K562 (cell line): Measurements from ENCODE around the gene GATAD2B. TPM values are rescaled to one million over a fixed set of nuclear protein-coding genes. Genes with fewer than 3 reads are reported as not detected.

ENCODE experiments used
- CBFA2T2 ChIP-seq: fragments of 450-650 bp; conservative IDR thresholded peaks from 2 replicates; pipeline ENCODE4 v1.6.1; 2017; ENCODE audit warnings: mild to moderate bottlenecking
- CHD2 ChIP-seq: IDR thresholded peaks from 2 replicates; pipeline ENCODE4 v1.6.1; 2011; ENCODE audit warnings: low read depth, low read length
- ERF ChIP-seq: fragments of 450-650 bp; formaldehyde crosslinking; IDR thresholded peaks from 2 replicates; pipeline ENCODE4 v1.4.0; 2020; ENCODE audit warnings: mild to moderate bottlenecking, mixed read lengths
- HDAC8 ChIP-seq: fragments of 450-650 bp; IDR thresholded peaks from 2 replicates; pipeline ENCODE4 v1.6.1; 2016; ENCODE audit warnings: mild to moderate bottlenecking, missing genetic modification characterization, moderate library complexity, missing compliant biosample characterization
- HLTF ChIP-seq: fragments of 450-650 bp; IDR thresholded peaks from 2 replicates; pipeline ENCODE4 v1.6.1; 2016
- KLF16 ChIP-seq: IDR thresholded peaks from 2 replicates; pipeline ENCODE4 v1.6.1; 2016; ENCODE audit warnings: antibody characterized with exemption
- SMARCA4 ChIP-seq: fragments of 450-650 bp; IDR thresholded peaks from 2 replicates; pipeline ENCODE4 v1.6.1; 2016
- SOX6 ChIP-seq: fragments of 450-650 bp; IDR thresholded peaks from 2 replicates; pipeline ENCODE4 v1.6.1; 2014; ENCODE audit warnings: mild to moderate bottlenecking
- SREBF1 ChIP-seq: fragments of 150-350 bp; IDR thresholded peaks from 2 replicates; pipeline ENCODE4 v1.6.1; 2014; ENCODE audit warnings: antibody characterized with exemption, low read depth, low read length, borderline replicate concordance
- ZBTB2 ChIP-seq: fragments of 450-650 bp; IDR thresholded peaks from 2 replicates; pipeline ENCODE4 v1.6.1; 2016; ENCODE audit warnings: antibody characterized with exemption
- ZC3H8 ChIP-seq: fragments of 450-650 bp; IDR thresholded peaks from 2 replicates; pipeline ENCODE4 v1.6.1; 2017
- ZNF280B ChIP-seq: fragments of 250-450 bp; sonication (Bioruptor Pico); IDR thresholded peaks from 2 replicates; pipeline ENCODE4 v1.5.1; 2021; ENCODE audit warnings: mild to moderate bottlenecking
- ZNF354B ChIP-seq: fragments of 250-450 bp; sonication (Bioruptor Pico); IDR thresholded peaks from 2 replicates; pipeline ENCODE4 v1.4.0; 2020
- ZNF384 ChIP-seq: IDR thresholded peaks from 2 replicates; pipeline ENCODE4 v1.6.1; 2012; ENCODE audit warnings: low read depth, low read length, improper control_type of control experiment
- ZNF707 ChIP-seq: fragments of 250-450 bp; sonication (Bioruptor Pico); conservative IDR thresholded peaks from 2 replicates; pipeline ENCODE4 v1.8.0; 2022; ENCODE audit warnings: inconsistent platforms, mild to moderate bottlenecking, moderate library complexity
- ZNF778 ChIP-seq: fragments of 450-650 bp; formaldehyde crosslinking; IDR thresholded peaks from 2 replicates; pipeline ENCODE4 v1.4.0; 2020; ENCODE audit warnings: mild to moderate bottlenecking, moderate library complexity
- polyA plus RNA-seq, 8 experiments: library from polyadenylated mRNA; depleted of rRNA in 4 of 8; stranded (reverse) in 5 of 8; unstranded in 3 of 8; fragments of >200 nt; fragmentation: Nextera tagmentation in 2 of 8; fragmentation: Illumina TruSeq in 1 of 8; extraction: Ambion mirVana in 2 of 8; extraction: Trizol in 1 of 8; gene quantifications; 2 replicates each; pipeline versions ENCODE4 v1.2.1 to v1.2.3, GENCODE V29; 2011 to 2014; ENCODE audit warnings: inconsistent platforms in 1 of 8, missing spikeins in 1 of 8
- total RNA-seq, 7 experiments: library from RNA; depleted of rRNA in 6 of 7; stranded (reverse); fragments of >200 nt in 6 of 7; fragmentation: Illumina TruSeq in 2 of 7; extraction: Trizol in 2 of 7; gene quantifications; 2 replicates each; pipeline versions ENCODE4 v1.2.1 to v1.2.3, GENCODE V29; 2011 to 2021; ENCODE audit warnings: low replicate concordance in 1 of 7
- TF ChIP-seq, protein P1 (sequence below): IDR thresholded peaks from 2 replicates; pipeline ENCODE4 v1.6.1; 2014; ENCODE audit warnings: antibody characterized with exemption
- TF ChIP-seq, protein P2 (sequence below): fragments of 450-650 bp; IDR thresholded peaks from 2 replicates; pipeline ENCODE4 v1.6.1; 2016; ENCODE audit warnings: borderline replicate concordance
- TF ChIP-seq, protein P3 (sequence below): sonication (generic); formaldehyde crosslinking; IDR thresholded peaks from 2 replicates; pipeline ENCODE4 v1.8.1; 2023; ENCODE audit warnings: mild to moderate bottlenecking, missing genetic modification reagents

Gene GATAD2B
- total and polyA plus RNA-seq, 9 of the 15 experiments (the other 6 are each of a cell fraction or from before 2014, with no cell fraction given): 1.5 to 40.2 (median 4.9) TPM

GRCh38 chr1:153922972-153923925 lies at the start of gene GATAD2B (continued):
- TF ChIP-seq ZBTB2 (peak; percentile 73; the same call in 1 of the 2 replicates), ZNF280B (CRISPR knock-in tag) (no peak), ZNF354B (CRISPR knock-in tag) (no peak), CHD2 (peak; percentile 86), ZNF778 (CRISPR knock-in tag) (no peak), SREBF1 (no peak), ERF (CRISPR knock-in tag) (0 out of 2 replicates have a peak, but pooled peaks have one; percentile 1), HDAC8 (tag) (no peak), ZNF707 (CRISPR knock-in tag) (no peak), CBFA2T2 (no peak), SOX6 (peak; percentile 40; the same call in 1 of the 2 replicates), SMARCA4 (0 out of 2 replicates have a peak, but pooled peaks have one; percentile 35), ZC3H8 (no peak), HLTF (no peak), ZNF384 (peak; percentile 85), KLF16 (peak; percentile 44; the same call in 1 of the 2 replicates)
- TF ChIP-seq, protein P1, sequence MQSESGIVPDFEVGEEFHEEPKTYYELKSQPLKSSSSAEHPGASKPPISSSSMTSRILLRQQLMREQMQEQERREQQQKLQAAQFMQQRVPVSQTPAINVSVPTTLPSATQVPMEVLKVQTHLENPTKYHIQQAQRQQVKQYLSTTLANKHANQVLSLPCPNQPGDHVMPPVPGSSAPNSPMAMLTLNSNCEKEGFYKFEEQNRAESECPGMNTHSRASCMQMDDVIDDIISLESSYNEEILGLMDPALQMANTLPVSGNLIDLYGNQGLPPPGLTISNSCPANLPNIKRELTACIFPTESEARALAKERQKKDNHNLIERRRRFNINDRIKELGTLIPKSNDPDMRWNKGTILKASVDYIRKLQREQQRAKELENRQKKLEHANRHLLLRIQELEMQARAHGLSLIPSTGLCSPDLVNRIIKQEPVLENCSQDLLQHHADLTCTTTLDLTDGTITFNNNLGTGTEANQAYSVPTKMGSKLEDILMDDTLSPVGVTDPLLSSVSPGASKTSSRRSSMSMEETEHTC: no peak
- TF ChIP-seq, protein P2, sequence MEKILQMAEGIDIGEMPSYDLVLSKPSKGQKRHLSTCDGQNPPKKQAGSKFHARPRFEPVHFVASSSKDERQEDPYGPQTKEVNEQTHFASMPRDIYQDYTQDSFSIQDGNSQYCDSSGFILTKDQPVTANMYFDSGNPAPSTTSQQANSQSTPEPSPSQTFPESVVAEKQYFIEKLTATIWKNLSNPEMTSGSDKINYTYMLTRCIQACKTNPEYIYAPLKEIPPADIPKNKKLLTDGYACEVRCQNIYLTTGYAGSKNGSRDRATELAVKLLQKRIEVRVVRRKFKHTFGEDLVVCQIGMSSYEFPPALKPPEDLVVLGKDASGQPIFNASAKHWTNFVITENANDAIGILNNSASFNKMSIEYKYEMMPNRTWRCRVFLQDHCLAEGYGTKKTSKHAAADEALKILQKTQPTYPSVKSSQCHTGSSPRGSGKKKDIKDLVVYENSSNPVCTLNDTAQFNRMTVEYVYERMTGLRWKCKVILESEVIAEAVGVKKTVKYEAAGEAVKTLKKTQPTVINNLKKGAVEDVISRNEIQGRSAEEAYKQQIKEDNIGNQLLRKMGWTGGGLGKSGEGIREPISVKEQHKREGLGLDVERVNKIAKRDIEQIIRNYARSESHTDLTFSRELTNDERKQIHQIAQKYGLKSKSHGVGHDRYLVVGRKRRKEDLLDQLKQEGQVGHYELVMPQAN: no peak
- TF ChIP-seq, protein P3, sequence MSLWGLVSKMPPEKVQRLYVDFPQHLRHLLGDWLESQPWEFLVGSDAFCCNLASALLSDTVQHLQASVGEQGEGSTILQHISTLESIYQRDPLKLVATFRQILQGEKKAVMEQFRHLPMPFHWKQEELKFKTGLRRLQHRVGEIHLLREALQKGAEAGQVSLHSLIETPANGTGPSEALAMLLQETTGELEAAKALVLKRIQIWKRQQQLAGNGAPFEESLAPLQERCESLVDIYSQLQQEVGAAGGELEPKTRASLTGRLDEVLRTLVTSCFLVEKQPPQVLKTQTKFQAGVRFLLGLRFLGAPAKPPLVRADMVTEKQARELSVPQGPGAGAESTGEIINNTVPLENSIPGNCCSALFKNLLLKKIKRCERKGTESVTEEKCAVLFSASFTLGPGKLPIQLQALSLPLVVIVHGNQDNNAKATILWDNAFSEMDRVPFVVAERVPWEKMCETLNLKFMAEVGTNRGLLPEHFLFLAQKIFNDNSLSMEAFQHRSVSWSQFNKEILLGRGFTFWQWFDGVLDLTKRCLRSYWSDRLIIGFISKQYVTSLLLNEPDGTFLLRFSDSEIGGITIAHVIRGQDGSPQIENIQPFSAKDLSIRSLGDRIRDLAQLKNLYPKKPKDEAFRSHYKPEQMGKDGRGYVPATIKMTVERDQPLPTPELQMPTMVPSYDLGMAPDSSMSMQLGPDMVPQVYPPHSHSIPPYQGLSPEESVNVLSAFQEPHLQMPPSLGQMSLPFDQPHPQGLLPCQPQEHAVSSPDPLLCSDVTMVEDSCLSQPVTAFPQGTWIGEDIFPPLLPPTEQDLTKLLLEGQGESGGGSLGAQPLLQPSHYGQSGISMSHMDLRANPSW (CRISPR knock-in tag): peak; percentile 59; the same call in 1 of the 2 replicates
